Nephron (organoid): ENCODE data around the gene PSMD14.

Source experiments
- H3K27ac Mint-ChIP-seq, 3 experiments: 2 replicates each; pipeline ENCODE4 v1.8.0; 2020; ENCODE audit warnings: mixed read lengths in 3 of 3, mild to moderate bottlenecking in 2 of 3, moderate library complexity in 1 of 3
- H3K27me3 Mint-ChIP-seq: 2 replicates; pipeline ENCODE4 v1.8.0; 2021; ENCODE audit warnings: low read depth, mild to moderate bottlenecking, moderate library complexity, mixed read lengths
- H3K36me3 Mint-ChIP-seq: 2 replicates; pipeline ENCODE4 v1.8.0; 2020; ENCODE audit warnings: low read depth, mixed read lengths
- H3K4me1 Mint-ChIP-seq: 2 replicates; pipeline ENCODE4 v1.8.0; 2020; ENCODE audit warnings: mixed read lengths
- H3K4me3 Mint-ChIP-seq, 3 experiments: 2 replicates each; pipeline ENCODE4 v1.8.0; 2020; ENCODE audit warnings: mild to moderate bottlenecking in 3 of 3, mixed read lengths in 3 of 3, moderate library complexity in 2 of 3
- H3K9me3 Mint-ChIP-seq: 2 replicates; pipeline ENCODE4 v1.8.0; 2020; ENCODE audit warnings: mixed read lengths
- TF ChIP-seq, protein P1 (sequence below), 3 experiments: fragments of 200-600 bp; sonication (generic); IDR thresholded peaks; one replicate each; pipeline ENCODE4 v1.5.0; 2021; ENCODE audit warnings: antibody characterized with exemption in 3 of 3; ENCODE audit not compliant: unreplicated experiment in 3 of 3

Gene PSMD14

DNA sequence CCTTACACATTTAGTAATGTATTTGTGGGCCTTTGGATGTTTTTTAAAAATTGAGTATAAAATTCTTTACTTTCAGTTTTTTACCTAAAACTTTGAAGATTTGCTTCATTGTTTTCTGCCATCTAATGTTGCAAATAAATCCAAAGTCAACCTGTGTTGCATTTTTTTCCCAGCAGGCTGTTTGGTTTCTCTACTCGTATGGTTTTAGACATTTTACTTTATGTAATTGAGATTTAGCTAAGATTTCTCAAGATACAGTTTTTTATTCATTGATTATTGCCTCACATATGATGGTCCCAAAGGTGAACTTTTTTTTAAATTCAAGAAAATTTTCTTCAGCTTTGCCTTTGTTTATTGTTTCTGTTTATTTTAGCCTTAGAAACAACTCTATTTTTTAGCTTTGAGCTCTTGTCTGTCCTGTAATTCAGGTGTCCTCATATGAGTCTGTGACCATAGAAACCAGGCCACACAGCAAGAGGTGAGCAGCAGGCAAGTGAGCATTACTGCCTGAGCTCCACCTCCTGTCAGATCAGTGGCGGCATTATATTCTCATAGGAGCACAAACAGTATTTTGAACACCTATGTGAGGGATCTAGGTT is 54.4 kb downstream of the PSMD14 start:
- no peaks in the 10 kb centered on the region for H3K4me1 Mint-ChIP-seq
- peaks cover 30% of the 10 kb centered on the region for H3K9me3 Mint-ChIP-seq
- TF ChIP-seq, protein P1, sequence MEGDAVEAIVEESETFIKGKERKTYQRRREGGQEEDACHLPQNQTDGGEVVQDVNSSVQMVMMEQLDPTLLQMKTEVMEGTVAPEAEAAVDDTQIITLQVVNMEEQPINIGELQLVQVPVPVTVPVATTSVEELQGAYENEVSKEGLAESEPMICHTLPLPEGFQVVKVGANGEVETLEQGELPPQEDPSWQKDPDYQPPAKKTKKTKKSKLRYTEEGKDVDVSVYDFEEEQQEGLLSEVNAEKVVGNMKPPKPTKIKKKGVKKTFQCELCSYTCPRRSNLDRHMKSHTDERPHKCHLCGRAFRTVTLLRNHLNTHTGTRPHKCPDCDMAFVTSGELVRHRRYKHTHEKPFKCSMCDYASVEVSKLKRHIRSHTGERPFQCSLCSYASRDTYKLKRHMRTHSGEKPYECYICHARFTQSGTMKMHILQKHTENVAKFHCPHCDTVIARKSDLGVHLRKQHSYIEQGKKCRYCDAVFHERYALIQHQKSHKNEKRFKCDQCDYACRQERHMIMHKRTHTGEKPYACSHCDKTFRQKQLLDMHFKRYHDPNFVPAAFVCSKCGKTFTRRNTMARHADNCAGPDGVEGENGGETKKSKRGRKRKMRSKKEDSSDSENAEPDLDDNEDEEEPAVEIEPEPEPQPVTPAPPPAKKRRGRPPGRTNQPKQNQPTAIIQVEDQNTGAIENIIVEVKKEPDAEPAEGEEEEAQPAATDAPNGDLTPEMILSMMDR (IDR thresholded peaks at IDR 0.05; ENCODE audit: unreplicated experiment in 3 of 3), result no peak
- peaks cover 63% of the 10 kb centered on the region for H3K36me3 Mint-ChIP-seq
- no peak overlapping the region for H3K4me3 Mint-ChIP-seq
- no peaks in the 10 kb centered on the region for H3K27me3 Mint-ChIP-seq
- H3K27ac Mint-ChIP-seq, result no peak overlapping the region

DNA sequence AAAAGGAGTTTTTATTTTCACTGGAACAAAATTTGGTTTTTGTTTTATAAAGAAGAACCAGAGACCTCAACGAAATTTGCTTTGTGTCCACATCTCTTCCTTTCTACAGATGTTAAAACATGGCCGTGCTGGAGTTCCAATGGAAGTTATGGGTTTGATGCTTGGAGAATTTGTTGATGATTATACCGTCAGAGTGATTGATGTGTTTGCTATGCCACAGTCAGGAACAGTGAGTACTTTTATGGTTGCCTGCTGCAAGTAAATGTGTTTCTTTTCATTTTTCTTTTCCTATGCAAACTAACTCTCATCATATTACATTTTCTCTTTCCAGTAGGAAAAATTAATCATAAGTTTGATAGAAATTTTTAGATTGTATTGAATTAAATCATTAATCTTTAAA is 59.5 kb downstream of the PSMD14 start:
- H3K27me3 Mint-ChIP-seq, result no peaks in the 10 kb centered on the region
- TF ChIP-seq, protein P1 (IDR thresholded peaks at IDR 0.05; ENCODE audit: unreplicated experiment in 3 of 3), result no peak
- no peak overlapping the region for H3K4me3 Mint-ChIP-seq
- H3K27ac Mint-ChIP-seq, result no peak overlapping the region
- no peaks in the 10 kb centered on the region for H3K4me1 Mint-ChIP-seq
- H3K36me3 Mint-ChIP-seq, result peaks cover 59% of the 10 kb centered on the region
- H3K9me3 Mint-ChIP-seq, result peaks cover 11% of the 10 kb centered on the region

DNA sequence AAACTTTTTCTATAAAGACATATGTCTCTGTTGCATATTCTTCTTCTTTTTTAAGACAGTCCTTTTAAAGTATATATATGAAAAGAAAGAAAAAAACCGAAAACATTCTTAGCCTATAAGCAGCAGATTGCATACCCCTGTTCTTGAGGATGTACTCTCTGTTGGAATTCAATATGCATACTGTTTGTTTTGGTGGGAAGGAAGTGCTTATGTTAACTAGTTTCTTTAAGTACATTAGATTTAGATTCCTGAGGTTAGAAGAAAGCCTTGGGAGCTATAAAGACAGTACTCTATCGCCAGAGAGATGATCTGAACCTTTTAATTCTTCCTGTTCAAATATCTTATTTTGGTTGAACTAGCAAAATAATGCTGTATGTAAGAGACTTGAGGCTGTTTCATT is 61.1 kb downstream of the PSMD14 start:
- Mint-ChIP-seq H3K4me3 (no peak overlapping the region), H3K27me3 (no peaks in the 10 kb centered on the region), H3K36me3 (peaks cover 44% of the 10 kb centered on the region), H3K4me1 (no peaks in the 10 kb centered on the region), H3K27ac (no peak overlapping the region), H3K9me3 (no peaks in the 10 kb centered on the region)
- TF ChIP-seq, protein P1 (IDR thresholded peaks at IDR 0.05; ENCODE audit: unreplicated experiment in 3 of 3), result no peak

DNA sequence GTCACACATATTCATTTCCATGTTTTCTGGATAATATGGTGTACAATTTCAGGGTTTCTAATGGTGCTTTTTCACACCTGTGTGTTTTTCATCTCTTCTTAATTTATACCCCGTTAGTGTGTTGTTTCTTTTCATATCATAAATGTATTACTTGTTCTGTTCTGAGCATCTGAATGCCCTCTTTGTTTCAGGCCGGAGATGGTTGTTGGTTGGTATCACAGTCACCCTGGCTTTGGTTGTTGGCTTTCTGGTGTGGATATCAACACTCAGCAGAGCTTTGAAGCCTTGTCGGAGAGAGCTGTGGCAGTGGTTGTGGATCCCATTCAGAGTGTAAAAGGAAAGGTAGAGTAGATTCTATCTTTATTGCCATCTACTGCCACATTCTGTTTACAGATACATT is 62.8 kb downstream of the PSMD14 start:
- no peak overlapping the region for H3K27ac Mint-ChIP-seq
- TF ChIP-seq, protein P1 (IDR thresholded peaks at IDR 0.05; ENCODE audit: unreplicated experiment in 3 of 3), result no peak
- H3K4me1 Mint-ChIP-seq, result no peaks in the 10 kb centered on the region
- peaks cover 35% of the 10 kb centered on the region for H3K36me3 Mint-ChIP-seq
- no peak overlapping the region for H3K4me3 Mint-ChIP-seq
- H3K9me3 Mint-ChIP-seq, result no peaks in the 10 kb centered on the region
- no peaks in the 10 kb centered on the region for H3K27me3 Mint-ChIP-seq

DNA sequence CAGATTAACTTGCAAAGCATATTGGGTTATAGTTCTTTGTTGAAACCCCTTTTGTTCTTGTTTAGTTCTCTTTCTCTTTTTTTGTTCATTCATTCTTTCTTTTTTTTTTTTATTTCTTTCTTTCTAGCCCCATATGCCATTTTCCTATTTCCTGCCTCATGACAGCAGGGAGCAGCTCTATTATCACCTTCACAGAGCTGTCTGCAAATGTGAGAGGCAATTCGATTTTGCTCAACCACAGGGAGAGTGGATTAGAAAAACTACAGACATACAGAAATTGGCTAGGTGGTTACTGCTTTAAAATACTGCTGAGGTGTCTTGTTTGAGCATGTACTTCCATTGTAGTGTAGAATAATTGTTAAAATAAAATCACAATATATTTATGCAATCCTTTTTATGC is 63.6 kb downstream of the PSMD14 start:
- TF ChIP-seq, protein P1 (IDR thresholded peaks at IDR 0.05; ENCODE audit: unreplicated experiment in 3 of 3), result no peak
- Mint-ChIP-seq H3K27ac (no peak overlapping the region), H3K9me3 (no peaks in the 10 kb centered on the region), H3K27me3 (no peaks in the 10 kb centered on the region), H3K4me3 (no peak overlapping the region), H3K36me3 (peaks cover 32% of the 10 kb centered on the region), H3K4me1 (no peaks in the 10 kb centered on the region)

DNA sequence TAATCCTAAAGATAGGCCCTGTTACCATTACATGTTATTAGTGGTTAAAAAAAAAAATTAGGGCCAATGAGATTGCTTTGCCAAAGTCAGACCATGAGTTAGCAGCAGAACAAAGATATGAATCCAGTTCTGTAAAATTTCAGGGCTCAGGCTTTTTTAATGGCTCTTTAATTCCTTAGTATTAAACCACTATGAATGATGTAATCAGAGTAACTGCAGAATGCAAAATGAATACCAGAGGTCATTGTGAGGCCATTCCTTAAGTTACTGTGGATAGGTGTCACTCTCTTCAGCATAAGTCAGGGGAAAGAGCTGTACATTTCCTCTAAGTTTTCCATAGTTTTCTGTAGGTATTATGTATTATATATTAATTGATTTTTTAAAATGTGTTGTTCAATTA is 65.7 kb downstream of the PSMD14 start:
- no peak overlapping the region for H3K27ac Mint-ChIP-seq
- no peaks in the 10 kb centered on the region for H3K4me1 Mint-ChIP-seq
- peaks cover 23% of the 10 kb centered on the region for H3K36me3 Mint-ChIP-seq
- no peak overlapping the region for H3K4me3 Mint-ChIP-seq
- no peaks in the 10 kb centered on the region for H3K27me3 Mint-ChIP-seq
- TF ChIP-seq, protein P1 (IDR thresholded peaks at IDR 0.05; ENCODE audit: unreplicated experiment in 3 of 3), result no peak
- no peaks in the 10 kb centered on the region for H3K9me3 Mint-ChIP-seq
